Testis (tissue), 3 donors: ENCODE measurements around the gene GOLT1A. TPM values are rescaled to one million over a fixed set of nuclear protein-coding genes. Genes with fewer than 3 reads are reported as not detected.
"Not testable (repeated sequence)": the region's sequence is repeated elsewhere in the genome, so short reads cannot be mapped to it uniquely, and the experiment has no call there.

ENCODE experiments used
- DNase-seq: peaks from one replicate; pipeline ENCODE4 v3.0.0-alpha.2; 2019
- H3K27ac ChIP-seq, 2 donors: fragments of 200-600 bp; sonication (generic); one replicate each; pipeline ENCODE4 v1.5.1; 2019
- H3K27me3 ChIP-seq: fragments of 200-600 bp; sonication (generic); one replicate; pipeline ENCODE4 v1.5.1; 2019
- H3K36me3 ChIP-seq: fragments of 200-600 bp; sonication (generic); one replicate; pipeline ENCODE4 v1.5.1; 2017; ENCODE audit warnings: low read depth; ENCODE audit errors: missing control alignments
- H3K4me1 ChIP-seq: fragments of 200-600 bp; sonication (generic); one replicate; pipeline ENCODE4 v1.5.1; 2019
- H3K4me3 ChIP-seq, 2 donors: fragments of 200-600 bp; sonication (generic); one replicate each; pipeline ENCODE4 v1.5.1; 2017 to 2019
- H3K9me3 ChIP-seq: fragments of 200-600 bp; sonication (generic); one replicate; pipeline ENCODE4 v1.5.1; 2017
- CTCF ChIP-seq, 3 experiments: fragments of 450-650 bp in 2 of 3; fragments of 200-600 bp in 1 of 3; sonication (generic) in 1 of 3; IDR thresholded peaks; one replicate each; pipeline ENCODE4 v1.5.1; 2016 to 2019; ENCODE audit warnings: antibody characterized with exemption in 3 of 3, mild to moderate bottlenecking in 2 of 3, moderate library complexity in 1 of 3
- POLR2A ChIP-seq: fragments of 450-650 bp; IDR thresholded peaks from one replicate; pipeline ENCODE4 v1.6.1; 2017; ENCODE audit warnings: antibody characterized with exemption, mild to moderate bottlenecking, moderate library complexity
- WGBS, 2 donors: methylation state at CpG; one replicate each; pipeline ENCODE4 v1.1.5; 2018; 5-methylcytosine and 5-hydroxymethylcytosine counted together
- intact Hi-C: fragments of 100-400 bp; cut with DNase I; formaldehyde crosslinking; loops from one replicate; pipeline ENCODE4 v1.15.1; 2023; ENCODE audit warnings: low total_unique reads
- polyA plus RNA-seq: library from polyadenylated mRNA; stranded (reverse); fragments of 350-450 nt; fragmentation: Illumina TruSeq; extraction: RNeasy Lipid Tissue Mini Kit (QIAGEN cat#74804); gene quantifications from one replicate; pipeline ENCODE4 v1.2.3, GENCODE V29; 2014; ENCODE audit warnings: low read depth, low replicate concordance; ENCODE audit not compliant: insufficient read depth
- total RNA-seq, 2 donors: library from RNA; depleted of rRNA; stranded (reverse); fragments of >200 nt; gene quantifications; one replicate each; pipeline ENCODE4 v1.2.3, GENCODE V29; 2016

Gene GOLT1A
- total and polyA plus RNA-seq, 3 donors from 2014 or later, result 1.5 to 6.8 (median 2.2) TPM

- intact Hi-C loops, result no loop called here
- no peak for TF ChIP-seq CTCF (IDR thresholded peaks at IDR 0.05)
- no peak for TF ChIP-seq POLR2A
- Histone ChIP-seq H3K4me1 (no peaks in the 10 kb centered on the region), H3K36me3 (no peaks in the 10 kb centered on the region), H3K27me3 (no peaks in the 10 kb centered on the region), H3K27ac (no peak overlapping the region), H3K9me3 (no peaks in the 10 kb centered on the region), H3K4me3 (no peak overlapping the region)
- no peak for DNase-seq
- 76 to 81% methylated on average over 2 of the region's 2 CpGs for WGBS, 2 donors
Measured at GRCh38 chr1:204241050-204241449, 27.3 kb upstream of the GOLT1A start.

- TF ChIP-seq CTCF (IDR thresholded peaks at IDR 0.05) (no peak), POLR2A (no peak)
- intact Hi-C loops, result no loop called here
- DNase-seq, result no peak
- H3K4me1 ChIP-seq, result no peaks in the 10 kb centered on the region
- H3K27ac ChIP-seq, result no peak overlapping the region
- no peak overlapping the region for H3K4me3 ChIP-seq
- 90 to 96% methylated on average over 1 of the region's 1 CpG for WGBS, 2 donors
- H3K27me3 ChIP-seq, result no peaks in the 10 kb centered on the region
- no peaks in the 10 kb centered on the region for H3K9me3 ChIP-seq
- H3K36me3 ChIP-seq, result no peaks in the 10 kb centered on the region
Measured at GRCh38 chr1:204240233-204240632, 26.4 kb upstream of the GOLT1A start.

GRCh38 chr1:204239401-204239800 is 25.6 kb upstream of the GOLT1A start:
- H3K4me1 ChIP-seq, DNase-seq, H3K27ac ChIP-seq, H3K27me3 ChIP-seq, intact Hi-C loops, H3K9me3 ChIP-seq, H3K36me3 ChIP-seq, H3K4me3 ChIP-seq: not testable (repeated sequence)
- WGBS, 2 donors, result 78 to 93% methylated on average over 3 of the region's 3 CpGs

GRCh38 chr1:204238520-204238919 is 24.7 kb upstream of the GOLT1A start:
- H3K36me3 ChIP-seq, DNase-seq, intact Hi-C loops, H3K4me1 ChIP-seq, H3K4me3 ChIP-seq, H3K27ac ChIP-seq, H3K9me3 ChIP-seq, H3K27me3 ChIP-seq: not testable (repeated sequence)
- WGBS, 2 donors, result 90 to 93% methylated on average over 2 of the region's 2 CpGs

GRCh38 chr1:204237515-204237914 is 23.7 kb upstream of the GOLT1A start:
- DNase-seq, H3K27ac ChIP-seq, H3K4me3 ChIP-seq, H3K4me1 ChIP-seq, H3K9me3 ChIP-seq, H3K36me3 ChIP-seq, H3K27me3 ChIP-seq: not testable (repeated sequence)
- intact Hi-C loops, result loop anchor here (2.0 kb wide), 1 partner anchor 33 kb away; no protein-coding TSS in a partner anchor
- WGBS, 2 donors, result 96 to 100% methylated on average over 1 of the region's 1 CpG

- TF ChIP-seq POLR2A (no peak), CTCF (IDR thresholded peaks at IDR 0.05) (no peak)
- DNase-seq, result no peak
- Histone ChIP-seq H3K4me1 (no peaks in the 10 kb centered on the region), H3K9me3 (no peaks in the 10 kb centered on the region), H3K36me3 (no peaks in the 10 kb centered on the region), H3K27ac (no peak overlapping the region), H3K4me3 (no peak overlapping the region), H3K27me3 (no peaks in the 10 kb centered on the region)
- intact Hi-C loops, result no loop called here
Measured at GRCh38 chr1:204232526-204232925, 18.7 kb upstream of the GOLT1A start.
